ENCODE results near the gene GNAQ.
"Not testable (repeated sequence)": the region's sequence is repeated elsewhere in the genome, so short reads cannot be mapped to it uniquely, and the experiment has no call there.

The GNAQ gene

DNA sequence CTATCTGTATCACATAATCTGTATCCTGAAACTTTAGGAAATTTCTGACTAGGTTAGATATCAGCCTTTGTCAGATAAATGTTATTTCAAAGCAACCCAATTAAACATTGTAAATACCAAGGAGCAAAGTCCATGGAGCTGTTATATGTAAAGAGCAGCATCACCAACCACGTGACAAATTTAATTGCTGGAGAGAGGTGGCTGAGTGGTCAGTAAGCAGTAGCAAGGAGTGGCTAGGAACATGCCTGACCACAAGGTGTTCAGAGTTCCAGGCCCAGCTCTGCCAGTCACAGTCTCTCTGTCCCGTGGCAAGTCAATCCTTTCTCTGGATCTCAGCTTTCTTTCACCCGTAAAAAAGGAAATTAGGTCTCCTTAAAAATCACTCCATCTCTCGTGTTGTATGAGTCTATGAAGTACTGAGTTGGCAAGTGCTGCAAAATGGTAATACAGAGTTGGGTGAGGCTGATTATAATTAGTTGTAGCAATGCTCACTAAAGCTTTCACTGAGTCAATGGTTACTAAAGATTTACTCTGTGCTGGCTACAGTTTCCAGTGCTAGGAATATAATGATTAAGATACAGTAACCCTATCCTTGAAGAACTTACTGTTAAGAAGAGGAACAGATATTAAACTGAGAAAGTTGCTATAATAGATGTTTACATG, 166.1 kb downstream of the GNAQ start:
- FAIRE-seq, result no peak

GRCh38 chr9:77864211-77864889, 167.3 kb downstream of the GNAQ start:
- no peak for FAIRE-seq

DNA sequence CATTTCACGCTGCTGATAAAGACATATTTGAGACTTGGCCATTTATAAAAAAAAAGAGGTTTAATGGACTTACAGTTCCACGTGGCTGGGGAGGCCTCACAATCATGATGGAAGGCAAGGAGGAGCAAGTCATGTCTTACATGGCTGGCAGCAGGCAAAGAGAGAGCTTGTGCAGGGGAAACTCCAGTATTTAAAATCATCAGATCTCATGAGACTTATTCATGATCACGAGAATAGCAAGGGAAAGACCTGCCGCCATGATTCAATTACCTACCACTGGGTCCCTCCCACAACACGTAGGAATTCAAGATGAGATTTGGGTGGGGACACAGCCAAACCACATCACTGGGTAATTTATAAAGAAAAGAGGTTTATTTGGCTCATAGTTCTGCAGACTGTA, 168.0 kb downstream of the GNAQ start:
- not testable (repeated sequence) for FAIRE-seq

- FAIRE-seq, result not testable (repeated sequence)
Observed at GRCh38 chr9:77860953-77861352, 170.7 kb downstream of the GNAQ start.

- no peak for FAIRE-seq
Observed at GRCh38 chr9:77857513-77858259, 173.9 kb downstream of the GNAQ start.

GRCh38 chr9:77856615-77857014, 175.0 kb downstream of the GNAQ start:
- FAIRE-seq, result no peak

GRCh38 chr9:77854916-77855311, 176.7 kb downstream of the GNAQ start:
- FAIRE-seq, result no peak

DNA sequence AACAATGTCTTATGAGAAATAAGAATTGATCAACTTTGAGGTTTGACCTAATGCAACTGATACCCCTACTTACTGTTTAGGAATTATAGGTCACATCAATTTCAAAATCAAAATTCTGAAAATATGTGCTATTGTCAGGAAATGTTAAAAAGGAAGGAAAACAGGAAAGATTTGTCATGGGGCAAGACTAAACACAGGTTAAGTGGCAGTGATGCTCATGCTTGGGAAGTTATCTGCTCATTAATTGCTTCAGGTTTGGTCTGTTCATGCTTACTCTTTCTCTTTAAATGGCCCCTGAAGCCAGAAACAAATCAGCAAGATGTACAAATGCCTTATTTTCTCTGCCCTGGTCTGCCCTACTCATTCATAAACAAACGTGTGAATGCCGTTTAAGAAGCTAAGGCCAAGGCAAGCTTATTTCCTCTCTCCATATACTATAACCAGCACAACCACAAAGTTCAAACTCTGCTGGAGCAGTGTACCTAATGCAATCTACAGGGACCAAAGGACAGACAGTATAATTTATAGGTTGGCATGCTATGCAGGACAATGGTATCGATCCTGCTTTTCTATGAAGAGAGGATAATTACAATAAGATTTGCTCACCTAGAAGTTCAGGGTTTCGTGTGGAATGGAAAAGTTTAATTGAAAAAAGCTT, 177.2 kb downstream of the GNAQ start:
- FAIRE-seq, result no peak

- no peak for FAIRE-seq
Observed at GRCh38 chr9:77853716-77854115, 177.9 kb downstream of the GNAQ start.

- no peak for FAIRE-seq
Observed at GRCh38 chr9:77851882-77852595, 179.6 kb downstream of the GNAQ start.

DNA sequence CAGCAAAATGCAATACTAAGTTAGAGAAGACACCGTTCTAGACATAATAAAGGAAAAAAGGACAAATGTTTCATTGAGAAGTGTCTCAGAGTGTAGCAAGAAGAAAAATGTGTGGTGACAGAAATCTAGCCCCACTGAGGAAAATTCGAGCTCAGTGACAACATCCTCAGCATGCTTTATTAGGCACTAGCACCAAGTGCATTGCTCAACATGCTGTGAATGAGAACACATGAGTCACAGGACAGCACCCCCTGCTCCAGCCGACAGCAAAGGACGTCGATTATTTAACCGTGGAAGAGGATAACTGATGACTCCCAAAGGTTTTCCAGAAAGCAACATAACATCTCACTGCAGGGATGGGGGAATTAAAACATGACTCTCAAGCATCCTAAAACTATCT, 182.7 kb downstream of the GNAQ start:
- no peak for FAIRE-seq

- no peak for FAIRE-seq
Observed at GRCh38 chr9:77848404-77848803, 183.2 kb downstream of the GNAQ start.

GRCh38 chr9:77847626-77848025, 184.0 kb downstream of the GNAQ start:
- FAIRE-seq, result no peak

GRCh38 chr9:77847059-77847499, 184.5 kb downstream of the GNAQ start:
- FAIRE-seq, result no peak

DNA sequence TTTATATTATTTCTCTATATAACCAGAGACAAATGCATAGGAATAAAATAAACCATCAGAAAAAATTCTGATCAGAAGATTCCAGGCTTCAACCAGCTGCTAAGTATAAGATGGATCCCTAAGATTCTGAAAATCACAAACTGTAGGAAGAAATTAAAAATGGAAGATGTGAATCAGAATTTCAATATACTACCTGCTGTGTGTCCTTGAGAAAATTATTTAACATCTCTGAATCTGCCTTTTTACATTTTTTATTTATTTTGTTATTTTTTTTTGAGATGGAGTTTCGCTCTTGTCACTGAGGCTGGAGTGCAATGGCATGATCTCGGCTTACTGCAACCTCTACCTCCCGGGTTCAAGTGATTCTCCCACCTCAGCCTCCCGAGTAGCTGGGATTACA, 187.2 kb downstream of the GNAQ start:
- no peak for FAIRE-seq

DNA sequence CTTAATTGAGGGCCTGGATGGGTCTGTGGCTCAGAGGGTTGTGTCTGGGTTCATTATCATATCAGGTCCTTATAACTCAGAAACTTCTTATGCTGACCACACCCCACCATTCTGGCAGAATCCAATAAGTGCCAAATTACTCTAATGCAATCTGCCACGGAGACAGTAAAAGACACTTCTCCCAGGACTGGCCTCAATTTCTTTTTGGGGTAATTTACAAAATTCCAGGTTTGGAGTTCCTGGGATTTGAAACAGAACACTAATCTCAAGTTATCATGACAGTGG, 187.8 kb downstream of the GNAQ start:
- no peak for FAIRE-seq

DNA sequence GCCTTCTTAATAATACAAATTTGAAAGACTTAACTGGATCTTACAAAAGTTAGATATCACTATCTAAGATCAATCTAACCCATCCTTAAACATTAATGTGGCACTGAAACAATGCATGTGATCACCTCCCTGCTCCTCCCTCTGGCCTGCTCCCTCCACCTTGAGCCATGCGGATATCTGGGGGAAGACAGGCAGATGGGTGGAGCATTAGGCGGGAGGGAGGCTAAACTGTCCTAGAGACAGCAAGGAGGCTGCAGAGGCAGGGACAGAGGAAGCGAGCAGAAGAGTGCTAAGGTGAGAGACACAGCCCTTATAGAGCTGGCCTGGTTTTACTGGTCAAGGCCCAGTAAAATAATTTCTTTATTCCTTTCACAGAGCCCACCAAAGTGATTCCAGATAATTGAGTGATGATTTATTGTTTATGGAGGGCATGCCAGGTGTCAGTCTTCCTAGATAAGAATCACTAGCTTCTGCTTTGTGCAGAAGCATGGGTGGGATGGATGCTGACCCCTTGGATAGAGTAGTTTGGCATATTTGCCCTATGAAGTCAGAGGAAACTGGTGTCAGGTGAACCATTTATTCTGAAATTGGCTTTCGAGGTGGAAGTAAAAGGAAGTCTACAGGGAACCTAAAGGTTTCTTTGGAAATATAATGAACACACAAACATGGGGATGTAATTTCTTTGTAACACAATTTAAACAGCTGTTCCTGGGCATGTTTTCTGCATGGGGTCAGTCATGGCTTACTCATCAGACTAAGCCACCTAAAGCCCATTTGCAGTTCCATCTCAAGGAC, 188.3 kb downstream of the GNAQ start:
- no peak for FAIRE-seq

GRCh38 chr9:77841739-77842386, 189.7 kb downstream of the GNAQ start:
- FAIRE-seq, result no peak

GRCh38 chr9:77839459-77840140, 192.0 kb downstream of the GNAQ start:
- no peak for FAIRE-seq

- no peak for FAIRE-seq
Observed at GRCh38 chr9:77838986-77839385, 192.6 kb downstream of the GNAQ start.

- FAIRE-seq, result no peak
Observed at GRCh38 chr9:77834898-77835488, 196.6 kb downstream of the GNAQ start.
